ENCODE data around the gene ESYT3. TPM values are rescaled to one million over a fixed set of nuclear protein-coding genes. Genes with fewer than 3 reads are reported as not detected.

ESYT3 gene
- total and polyA plus RNA-seq, 2 of the 8 experiments (the other 6 are each of a cell fraction or from before 2014, with no cell fraction given), result 4.4 to 7.3 TPM

DNA sequence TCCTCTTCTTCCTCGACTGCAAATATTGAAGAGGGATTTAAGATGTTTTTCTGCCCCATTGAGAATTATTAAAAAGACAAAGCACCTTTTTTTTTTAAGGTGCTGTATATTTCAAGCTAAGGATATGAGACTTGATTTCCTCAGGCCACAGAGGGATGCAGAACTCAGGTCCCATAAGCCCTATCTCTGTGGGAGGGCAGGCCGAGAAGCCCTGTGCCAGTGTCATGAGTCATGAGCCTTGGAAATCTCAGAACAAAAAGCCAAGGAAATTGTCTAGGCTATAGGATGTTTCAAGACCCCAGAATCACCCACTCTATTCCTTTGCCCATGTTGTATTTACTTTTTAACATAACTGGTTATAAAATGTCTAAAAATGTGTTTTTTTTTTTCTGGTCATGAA, 7.3 kb downstream of the ESYT3 start (continued):
- TF ChIP-seq, protein P1, sequence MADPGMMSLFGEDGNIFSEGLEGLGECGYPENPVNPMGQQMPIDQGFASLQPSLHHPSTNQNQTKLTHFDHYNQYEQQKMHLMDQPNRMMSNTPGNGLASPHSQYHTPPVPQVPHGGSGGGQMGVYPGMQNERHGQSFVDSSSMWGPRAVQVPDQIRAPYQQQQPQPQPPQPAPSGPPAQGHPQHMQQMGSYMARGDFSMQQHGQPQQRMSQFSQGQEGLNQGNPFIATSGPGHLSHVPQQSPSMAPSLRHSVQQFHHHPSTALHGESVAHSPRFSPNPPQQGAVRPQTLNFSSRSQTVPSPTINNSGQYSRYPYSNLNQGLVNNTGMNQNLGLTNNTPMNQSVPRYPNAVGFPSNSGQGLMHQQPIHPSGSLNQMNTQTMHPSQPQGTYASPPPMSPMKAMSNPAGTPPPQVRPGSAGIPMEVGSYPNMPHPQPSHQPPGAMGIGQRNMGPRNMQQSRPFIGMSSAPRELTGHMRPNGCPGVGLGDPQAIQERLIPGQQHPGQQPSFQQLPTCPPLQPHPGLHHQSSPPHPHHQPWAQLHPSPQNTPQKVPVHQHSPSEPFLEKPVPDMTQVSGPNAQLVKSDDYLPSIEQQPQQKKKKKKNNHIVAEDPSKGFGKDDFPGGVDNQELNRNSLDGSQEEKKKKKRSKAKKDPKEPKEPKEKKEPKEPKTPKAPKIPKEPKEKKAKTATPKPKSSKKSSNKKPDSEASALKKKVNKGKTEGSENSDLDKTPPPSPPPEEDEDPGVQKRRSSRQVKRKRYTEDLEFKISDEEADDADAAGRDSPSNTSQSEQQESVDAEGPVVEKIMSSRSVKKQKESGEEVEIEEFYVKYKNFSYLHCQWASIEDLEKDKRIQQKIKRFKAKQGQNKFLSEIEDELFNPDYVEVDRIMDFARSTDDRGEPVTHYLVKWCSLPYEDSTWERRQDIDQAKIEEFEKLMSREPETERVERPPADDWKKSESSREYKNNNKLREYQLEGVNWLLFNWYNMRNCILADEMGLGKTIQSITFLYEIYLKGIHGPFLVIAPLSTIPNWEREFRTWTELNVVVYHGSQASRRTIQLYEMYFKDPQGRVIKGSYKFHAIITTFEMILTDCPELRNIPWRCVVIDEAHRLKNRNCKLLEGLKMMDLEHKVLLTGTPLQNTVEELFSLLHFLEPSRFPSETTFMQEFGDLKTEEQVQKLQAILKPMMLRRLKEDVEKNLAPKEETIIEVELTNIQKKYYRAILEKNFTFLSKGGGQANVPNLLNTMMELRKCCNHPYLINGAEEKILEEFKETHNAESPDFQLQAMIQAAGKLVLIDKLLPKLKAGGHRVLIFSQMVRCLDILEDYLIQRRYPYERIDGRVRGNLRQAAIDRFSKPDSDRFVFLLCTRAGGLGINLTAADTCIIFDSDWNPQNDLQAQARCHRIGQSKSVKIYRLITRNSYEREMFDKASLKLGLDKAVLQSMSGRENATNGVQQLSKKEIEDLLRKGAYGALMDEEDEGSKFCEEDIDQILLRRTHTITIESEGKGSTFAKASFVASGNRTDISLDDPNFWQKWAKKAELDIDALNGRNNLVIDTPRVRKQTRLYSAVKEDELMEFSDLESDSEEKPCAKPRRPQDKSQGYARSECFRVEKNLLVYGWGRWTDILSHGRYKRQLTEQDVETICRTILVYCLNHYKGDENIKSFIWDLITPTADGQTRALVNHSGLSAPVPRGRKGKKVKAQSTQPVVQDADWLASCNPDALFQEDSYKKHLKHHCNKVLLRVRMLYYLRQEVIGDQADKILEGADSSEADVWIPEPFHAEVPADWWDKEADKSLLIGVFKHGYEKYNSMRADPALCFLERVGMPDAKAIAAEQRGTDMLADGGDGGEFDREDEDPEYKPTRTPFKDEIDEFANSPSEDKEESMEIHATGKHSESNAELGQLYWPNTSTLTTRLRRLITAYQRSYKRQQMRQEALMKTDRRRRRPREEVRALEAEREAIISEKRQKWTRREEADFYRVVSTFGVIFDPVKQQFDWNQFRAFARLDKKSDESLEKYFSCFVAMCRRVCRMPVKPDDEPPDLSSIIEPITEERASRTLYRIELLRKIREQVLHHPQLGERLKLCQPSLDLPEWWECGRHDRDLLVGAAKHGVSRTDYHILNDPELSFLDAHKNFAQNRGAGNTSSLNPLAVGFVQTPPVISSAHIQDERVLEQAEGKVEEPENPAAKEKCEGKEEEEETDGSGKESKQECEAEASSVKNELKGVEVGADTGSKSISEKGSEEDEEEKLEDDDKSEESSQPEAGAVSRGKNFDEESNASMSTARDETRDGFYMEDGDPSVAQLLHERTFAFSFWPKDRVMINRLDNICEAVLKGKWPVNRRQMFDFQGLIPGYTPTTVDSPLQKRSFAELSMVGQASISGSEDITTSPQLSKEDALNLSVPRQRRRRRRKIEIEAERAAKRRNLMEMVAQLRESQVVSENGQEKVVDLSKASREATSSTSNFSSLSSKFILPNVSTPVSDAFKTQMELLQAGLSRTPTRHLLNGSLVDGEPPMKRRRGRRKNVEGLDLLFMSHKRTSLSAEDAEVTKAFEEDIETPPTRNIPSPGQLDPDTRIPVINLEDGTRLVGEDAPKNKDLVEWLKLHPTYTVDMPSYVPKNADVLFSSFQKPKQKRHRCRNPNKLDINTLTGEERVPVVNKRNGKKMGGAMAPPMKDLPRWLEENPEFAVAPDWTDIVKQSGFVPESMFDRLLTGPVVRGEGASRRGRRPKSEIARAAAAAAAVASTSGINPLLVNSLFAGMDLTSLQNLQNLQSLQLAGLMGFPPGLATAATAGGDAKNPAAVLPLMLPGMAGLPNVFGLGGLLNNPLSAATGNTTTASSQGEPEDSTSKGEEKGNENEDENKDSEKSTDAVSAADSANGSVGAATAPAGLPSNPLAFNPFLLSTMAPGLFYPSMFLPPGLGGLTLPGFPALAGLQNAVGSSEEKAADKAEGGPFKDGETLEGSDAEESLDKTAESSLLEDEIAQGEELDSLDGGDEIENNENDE (IDR thresholded peaks at IDR 0.05; ENCODE audit: insufficient replicate concordance, low read length), result no peak
- TF ChIP-seq JUND (IDR thresholded peaks at IDR 0.05; ENCODE audit: low read length), result no peak
- no peak for TF ChIP-seq CBX5 (IDR thresholded peaks at IDR 0.05; ENCODE audit: low read depth, low read length)
- no peak for TF ChIP-seq ASH2L (IDR thresholded peaks at IDR 0.05; ENCODE audit: low read length)
- TF ChIP-seq SRF (IDR thresholded peaks at IDR 0.05; ENCODE audit: low read depth, low read length), result no peak
- no peak for TF ChIP-seq TCF12 (IDR thresholded peaks at IDR 0.05; ENCODE audit: low read depth, low read length)
- TF ChIP-seq BRCA1 (IDR thresholded peaks at IDR 0.05; ENCODE audit: low read depth, low read length), result no peak
- no peak for TF ChIP-seq JUN (IDR thresholded peaks at IDR 0.05; ENCODE audit: low read depth, low read length)

All from H1 (cell line).